ENCODE measurements around the gene SYCE3.
"Not testable (repeated sequence)": the region's sequence is repeated elsewhere in the genome, so short reads cannot be mapped to it uniquely, and the experiment has no call there.

The SYCE3 gene

DNA sequence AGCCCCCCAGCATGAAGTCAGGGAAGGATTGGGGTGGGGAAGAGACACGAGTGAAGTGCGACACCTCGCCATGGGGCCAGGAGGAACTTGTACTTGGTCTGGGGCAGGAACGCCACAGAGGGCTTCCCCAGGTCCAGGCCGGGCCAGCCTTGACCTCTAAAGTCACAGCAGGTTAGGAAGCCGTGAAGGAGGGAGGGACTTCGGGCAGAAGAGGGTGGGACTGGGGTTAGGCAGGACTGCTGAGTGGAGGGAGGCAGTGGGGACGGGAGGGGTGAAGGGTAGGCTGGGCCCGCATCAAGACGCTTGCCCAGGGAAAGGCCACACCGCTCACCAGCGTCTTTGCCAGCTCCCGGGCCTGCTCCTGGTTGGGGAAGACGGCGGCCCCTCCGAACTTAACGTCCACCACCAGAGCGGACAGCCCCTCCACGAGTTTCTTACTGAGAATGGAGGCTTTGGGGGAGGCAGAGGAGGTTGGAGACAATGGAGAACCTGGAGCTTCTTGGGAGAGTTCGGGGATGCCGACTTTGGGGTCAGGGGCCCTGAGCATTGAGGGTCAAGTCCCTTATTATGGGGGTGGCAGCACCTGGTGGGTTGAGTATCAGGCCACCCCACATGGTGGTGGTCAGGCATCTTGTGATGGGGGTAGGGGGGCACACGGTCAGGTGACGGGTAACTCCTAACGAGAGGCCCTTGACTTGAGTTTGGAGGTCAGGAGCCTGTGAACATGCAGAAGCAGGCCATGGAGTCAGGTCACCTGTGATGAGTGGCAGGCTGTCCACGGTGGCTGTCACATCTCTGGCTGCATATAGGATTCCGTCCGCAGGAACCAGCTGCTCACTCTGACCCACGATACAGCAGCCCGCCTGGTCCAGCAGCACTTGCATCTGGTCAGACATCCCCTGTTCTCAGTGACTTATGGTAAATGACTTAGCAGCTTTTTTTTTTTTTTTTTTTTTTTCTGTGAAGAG is 35.6 kb downstream of the SYCE3 start:
- H3K9me3 Mint-ChIP-seq, result no peaks in the 10 kb centered on the region
- peak overlapping the region; percentile 100 for H3K27ac Mint-ChIP-seq
- peak; percentile 2 for ATAC-seq

DNA sequence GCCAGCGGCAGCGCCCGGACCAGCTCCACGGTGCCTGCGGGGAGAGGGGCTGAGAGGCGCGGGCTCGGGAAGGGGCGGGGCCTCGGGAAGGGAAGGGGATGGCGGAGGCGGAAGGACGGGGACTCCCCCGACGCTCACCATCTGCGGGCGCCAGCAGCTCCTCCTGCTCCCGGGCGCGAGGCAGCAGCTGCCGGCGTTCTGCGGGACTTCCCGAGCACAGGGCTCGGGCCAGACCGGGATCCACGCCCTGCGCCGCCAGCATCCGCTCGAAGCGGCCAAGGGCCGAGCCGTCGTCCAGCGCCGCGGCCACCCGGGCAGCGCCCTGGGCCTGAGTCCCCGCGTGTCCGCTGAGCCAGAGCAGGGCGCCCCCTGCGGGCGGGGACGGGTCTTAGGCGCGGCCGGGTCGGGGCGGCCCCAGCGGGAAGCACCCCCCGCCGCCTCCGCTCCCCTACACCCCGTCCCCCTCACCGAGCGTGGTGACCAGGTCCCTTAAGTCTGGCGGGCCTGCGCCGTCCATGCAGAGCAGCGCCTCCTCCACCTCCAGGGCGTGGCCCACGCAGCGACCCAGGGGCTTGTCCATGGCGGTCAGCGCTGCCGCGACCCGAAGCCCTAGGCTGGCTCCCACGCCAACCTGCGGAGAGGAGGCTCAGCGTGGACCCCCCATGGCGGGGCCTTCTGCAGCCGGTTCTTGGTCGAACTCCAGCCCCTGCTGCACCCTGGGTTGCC is 36.4 kb downstream of the SYCE3 start:
- H3K27me3 Mint-ChIP-seq, result no peaks in the 10 kb centered on the region
- peak; percentile 56 for ATAC-seq
- peak overlapping the region; percentile 100 for H3K27ac Mint-ChIP-seq
- H3K4me1 Mint-ChIP-seq, result peaks cover 40% of the 10 kb centered on the region
- peaks cover 29% of the 10 kb centered on the region for H3K36me3 Mint-ChIP-seq
- peak overlapping the region; percentile 97 for H3K4me3 Mint-ChIP-seq
- no peaks in the 10 kb centered on the region for H3K9me3 Mint-ChIP-seq

More for the DNA sequence above, 35.6 kb downstream of the SYCE3 start:
- peak overlapping the region; percentile 97 for H3K4me3 Mint-ChIP-seq
- peaks cover 40% of the 10 kb centered on the region for H3K4me1 Mint-ChIP-seq
- H3K27me3 Mint-ChIP-seq, result no peaks in the 10 kb centered on the region
- H3K36me3 Mint-ChIP-seq, result peaks cover 24% of the 10 kb centered on the region

DNA sequence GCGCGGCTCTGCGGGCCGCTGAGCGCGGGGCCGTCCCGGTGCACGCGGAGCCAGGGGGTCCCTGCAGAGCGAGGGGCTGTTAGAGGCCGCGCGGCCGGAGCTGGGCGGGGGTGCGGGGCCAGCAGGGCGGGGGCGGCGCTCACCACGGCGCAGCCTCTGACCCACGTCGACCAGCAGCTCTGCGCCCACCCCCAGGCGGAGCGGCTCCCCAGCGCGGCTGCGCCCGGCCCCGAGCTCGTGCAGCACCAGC is 36.9 kb downstream of the SYCE3 start:
- Mint-ChIP-seq H3K4me3 (peak overlapping the region; percentile 97), H3K9me3 (no peaks in the 10 kb centered on the region), H3K27ac (peak overlapping the region; percentile 100), H3K4me1 (peaks cover 40% of the 10 kb centered on the region), H3K27me3 (no peaks in the 10 kb centered on the region), H3K36me3 (peaks cover 34% of the 10 kb centered on the region)
- no peak for ATAC-seq

GRCh38 chr22:50525104-50525857 is 37.4 kb downstream of the SYCE3 start, which contains the start of gene SCO2:
Gene SCO2 (minus strand): TSS chr22:50525598. CDS start chr22:50524411, 1,187 bp downstream.
- Mint-ChIP-seq H3K27me3 (no peaks in the 10 kb centered on the region), H3K4me1 (peaks cover 40% of the 10 kb centered on the region), H3K36me3 (peaks cover 39% of the 10 kb centered on the region), H3K27ac (peak within 1 kb of the TSS; percentile 100), H3K4me3 (peak within 1 kb of the TSS; percentile 97), H3K9me3 (no peaks in the 10 kb centered on the region)
- ATAC-seq, result peak; percentile 74

DNA sequence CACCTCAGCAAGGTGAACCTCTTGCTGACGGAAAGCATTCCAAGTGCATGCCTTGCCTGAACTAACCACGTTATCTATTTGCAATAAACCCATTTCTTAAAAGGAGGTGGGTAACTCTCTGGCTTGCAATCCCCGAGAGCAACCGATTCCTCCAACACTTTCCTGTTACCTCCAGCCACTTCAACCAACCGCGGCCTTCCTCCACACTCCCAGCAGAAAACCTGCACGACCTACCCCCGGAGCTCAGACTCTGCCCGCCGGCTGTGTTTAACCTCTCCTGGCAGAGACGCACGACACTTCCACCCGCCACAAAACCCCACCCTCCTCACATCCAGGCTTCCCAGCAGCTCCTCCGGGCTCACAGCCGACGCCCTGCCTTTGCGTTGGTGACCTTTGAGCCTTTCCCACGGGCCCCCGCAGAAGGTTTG is 38.0 kb downstream of the SYCE3 start:
- ATAC-seq, result no peak
- H3K27ac Mint-ChIP-seq, result peak overlapping the region; percentile 100

GRCh38 chr22:50523806-50524675 is 38.7 kb downstream of the SYCE3 start:
- Mint-ChIP-seq H3K4me3 (peak overlapping the region; percentile 97), H3K4me1 (peaks cover 39% of the 10 kb centered on the region)

More for the DNA sequence above, 38.0 kb downstream of the SYCE3 start:
- H3K36me3 Mint-ChIP-seq, result peaks cover 45% of the 10 kb centered on the region
- H3K27me3 Mint-ChIP-seq, result no peaks in the 10 kb centered on the region
- H3K4me3 Mint-ChIP-seq, result peak overlapping the region; percentile 97
- peaks cover 40% of the 10 kb centered on the region for H3K4me1 Mint-ChIP-seq
- no peaks in the 10 kb centered on the region for H3K9me3 Mint-ChIP-seq

GRCh38 chr22:50523458-50523805 is 39.3 kb downstream of the SYCE3 start:
- Mint-ChIP-seq H3K27me3 (no peaks in the 10 kb centered on the region), H3K4me1 (peaks cover 33% of the 10 kb centered on the region), H3K36me3 (peaks cover 44% of the 10 kb centered on the region), H3K9me3 (no peaks in the 10 kb centered on the region), H3K4me3 (peak overlapping the region; percentile 24), H3K27ac (no peak overlapping the region)
- no peak for ATAC-seq

More at GRCh38 chr22:50523806-50524675, 38.7 kb downstream of the SYCE3 start:
- Mint-ChIP-seq H3K36me3 (peaks cover 49% of the 10 kb centered on the region), H3K27ac (peak overlapping the region; percentile 100), H3K27me3 (no peaks in the 10 kb centered on the region), H3K9me3 (no peaks in the 10 kb centered on the region)
- no peak for ATAC-seq

- Mint-ChIP-seq H3K4me3 (peak overlapping the region; percentile 24), H3K9me3 (no peaks in the 10 kb centered on the region), H3K27ac (no peak overlapping the region), H3K27me3 (no peaks in the 10 kb centered on the region), H3K36me3 (peaks cover 44% of the 10 kb centered on the region), H3K4me1 (peaks cover 28% of the 10 kb centered on the region)
- ATAC-seq, result no peak
Measured at GRCh38 chr22:50522806-50523438, 39.8 kb downstream of the SYCE3 start.

DNA sequence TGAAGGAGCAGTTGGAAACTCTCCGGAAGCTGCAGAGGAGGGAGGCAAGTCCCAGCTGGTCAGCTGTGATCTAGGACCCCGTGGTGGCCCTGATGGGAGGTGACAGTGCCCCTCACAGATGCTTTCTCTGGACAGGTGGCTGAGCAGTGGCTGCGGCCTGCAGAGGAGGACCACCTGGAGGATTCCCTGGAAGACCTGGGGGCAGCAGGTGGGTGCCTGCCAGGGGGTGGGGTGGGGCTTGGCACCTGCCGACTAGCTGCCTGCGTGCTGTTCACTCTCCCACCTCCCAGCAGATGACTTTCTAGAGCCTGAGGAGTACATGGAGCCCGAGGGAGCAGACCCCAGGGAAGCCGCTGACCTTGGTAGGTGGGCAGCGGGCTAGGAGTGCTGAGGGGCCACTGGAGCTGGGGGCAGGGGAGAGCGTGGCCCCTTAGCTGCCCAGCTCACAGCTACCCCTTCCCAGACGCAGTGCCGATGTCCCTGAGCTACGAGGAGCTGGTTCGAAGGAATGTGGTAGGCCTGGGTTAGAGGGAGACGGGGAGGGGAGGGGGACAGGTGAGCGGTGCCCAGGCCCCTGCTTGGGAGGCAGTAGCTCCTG is 40.4 kb downstream of the SYCE3 start:
- H3K9me3 Mint-ChIP-seq, result no peaks in the 10 kb centered on the region
- peak overlapping the region; percentile 44 for H3K4me3 Mint-ChIP-seq
- no peaks in the 10 kb centered on the region for H3K27me3 Mint-ChIP-seq
- peaks cover 47% of the 10 kb centered on the region for H3K36me3 Mint-ChIP-seq
- no peak for ATAC-seq
- no peak overlapping the region for H3K27ac Mint-ChIP-seq
- H3K4me1 Mint-ChIP-seq, result peaks cover 22% of the 10 kb centered on the region

DNA sequence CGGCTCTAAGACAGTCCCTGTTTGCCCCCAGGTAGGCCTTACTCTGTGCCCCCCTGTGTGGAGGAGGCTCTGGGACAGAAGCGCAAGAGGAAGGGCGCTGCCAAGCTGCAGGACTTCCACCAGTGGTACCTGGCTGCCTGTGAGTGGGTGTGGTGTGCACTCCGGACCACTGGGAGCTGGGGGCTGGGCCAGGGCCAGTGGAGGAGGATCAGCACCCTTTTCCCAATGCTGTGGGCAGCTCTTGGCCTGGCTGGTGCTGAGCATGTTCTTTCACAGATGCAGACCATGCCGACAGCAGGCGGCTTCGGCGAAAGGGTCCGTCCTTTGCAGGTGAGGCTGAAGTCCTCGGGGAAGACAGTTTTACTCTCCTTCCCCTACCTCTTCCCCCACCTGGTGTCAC is 41.0 kb downstream of the SYCE3 start:
- ATAC-seq, result no peak
- Mint-ChIP-seq H3K36me3 (peaks cover 53% of the 10 kb centered on the region), H3K9me3 (no peaks in the 10 kb centered on the region), H3K4me1 (peaks cover 16% of the 10 kb centered on the region), H3K27ac (no peak overlapping the region), H3K4me3 (no peak overlapping the region), H3K27me3 (no peaks in the 10 kb centered on the region)

DNA sequence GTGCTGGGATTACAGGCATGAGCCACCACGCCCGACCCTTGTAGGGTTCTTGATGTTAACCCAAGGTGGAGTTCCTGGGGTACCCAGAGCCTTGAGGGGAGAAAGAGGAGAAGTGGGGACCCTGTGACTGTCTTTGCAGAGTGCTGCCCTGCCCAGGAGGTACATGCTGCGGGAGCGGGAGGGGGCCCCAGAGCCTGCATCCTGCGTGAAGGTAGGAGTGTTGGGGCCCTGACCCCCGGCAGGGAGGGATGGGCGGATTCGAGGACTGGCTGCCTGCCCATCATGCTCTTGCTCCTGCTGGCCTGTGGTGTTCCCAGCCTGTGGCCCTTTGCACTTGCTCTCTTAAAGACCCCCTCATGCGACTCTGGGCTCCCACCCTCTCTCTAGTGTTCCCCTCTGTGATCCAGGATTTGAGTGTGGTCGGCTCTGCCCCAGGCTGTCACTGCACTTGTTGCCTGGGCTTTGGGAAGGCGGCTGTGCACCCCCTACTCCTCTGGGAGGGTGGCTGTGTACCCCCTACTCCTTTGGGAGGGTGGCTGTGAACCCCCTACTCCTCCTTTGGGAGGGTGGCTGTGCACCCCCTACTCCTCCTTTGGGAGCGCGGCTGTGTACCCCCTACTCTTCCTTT is 41.8 kb downstream of the SYCE3 start:
- Mint-ChIP-seq H3K27ac (no peak overlapping the region), H3K27me3 (no peaks in the 10 kb centered on the region), H3K4me3 (no peak overlapping the region), H3K4me1 (peaks cover 17% of the 10 kb centered on the region), H3K9me3 (no peaks in the 10 kb centered on the region), H3K36me3 (peaks cover 56% of the 10 kb centered on the region)
- no peak for ATAC-seq

GRCh38 chr22:50520184-50520583 is 42.5 kb downstream of the SYCE3 start:
- H3K4me3 Mint-ChIP-seq, H3K9me3 Mint-ChIP-seq, H3K27ac Mint-ChIP-seq: not testable (repeated sequence)

GRCh38 chr22:50519151-50519550 is 43.6 kb downstream of the SYCE3 start:
- Mint-ChIP-seq H3K4me1 (peaks cover 18% of the 10 kb centered on the region), H3K4me3 (no peak overlapping the region), H3K27ac (no peak overlapping the region), H3K27me3 (no peaks in the 10 kb centered on the region), H3K36me3 (peaks cover 54% of the 10 kb centered on the region), H3K9me3 (no peaks in the 10 kb centered on the region)
- no peak for ATAC-seq

More at GRCh38 chr22:50520184-50520583, 42.5 kb downstream of the SYCE3 start:
- not testable (repeated sequence) for H3K27me3 Mint-ChIP-seq, ATAC-seq
- Mint-ChIP-seq H3K36me3 (peaks cover 56% of the 10 kb centered on the region), H3K4me1 (peaks cover 21% of the 10 kb centered on the region)

All from stimulated activated memory B cell treated with anti-CD40 and anti-IgM and Interleukin-4, amounts not matched to agents 10 μg/mL and 1 μg/mL and 100 μg/mL, for 72 hours (primary cell).